ENCODE measurements around the gene FIP1L1. TPM values are rescaled to one million over a fixed set of nuclear protein-coding genes. Genes with fewer than 3 reads are reported as not detected.

Gene FIP1L1
- total and polyA plus RNA-seq, 9 of the 15 experiments (the other 6 are each of a cell fraction or from before 2014, with no cell fraction given) = 34.6 to 137 (median 72.0) TPM

- POLR2A ChIA-PET = interaction anchor here (0.6 to 1.4 kb wide), 2 partner anchors 11 to 16 kb away, joined by 3 to 8 read pairs; partner anchors contain the start of gene SCFD2
Observed at GRCh38 chr4:53354012-53354722, 23.3 kb upstream of the FIP1L1 start.

GRCh38 chr4:53355930-53356521 is 21.4 kb upstream of the FIP1L1 start:
- Histone ChIP-seq H3K9ac (ENCODE audit: insufficient read depth in 1 of 2, low read depth in 2 of 2, low read length in 2 of 2) (no peak overlapping the region), H3K9me1 (ENCODE audit: control insufficient read depth, insufficient read depth, low read length) (no peaks in the 10 kb centered on the region), H3K79me2 (ENCODE audit: control insufficient read depth, insufficient read depth, low read length) (peaks cover 53% of the 10 kb centered on the region), H3K27me3 (ENCODE audit: control insufficient read depth in 2 of 2, insufficient read depth in 2 of 2, low read length in 2 of 2) (no peaks in the 10 kb centered on the region), H2AFZ (ENCODE audit: low read depth, low read length) (no peak overlapping the region), H3K9me3 (replicated peaks; ENCODE audit: control insufficient read depth, insufficient read depth, low read depth, low read length) (peaks cover 11% of the 10 kb centered on the region), H3K27ac (ENCODE audit: extremely low read depth, low read depth, low read length) (no peak overlapping the region), H3K4me2 (ENCODE audit: insufficient read depth, low read length) (no peak overlapping the region), H3K36me3 (ENCODE audit: control insufficient read depth, insufficient read depth, low read length) (peaks cover 37% of the 10 kb centered on the region), H4K20me1 (replicated peaks; ENCODE audit: control insufficient read depth, insufficient read depth, low read length) (no peaks in the 10 kb centered on the region), H3K4me3 (no peak overlapping the region), H3K4me1 (replicated peaks in 1 of 2; ENCODE audit: control insufficient read depth in 2 of 2, insufficient read depth in 2 of 2, low read length in 2 of 2) (no peaks in the 10 kb centered on the region; a peak in 2 of 5 replicates)
- in situ Hi-C loops (cut with MboI) (no loop called here), intact Hi-C loops (cut with micrococcal nuclease) (no loop called here)
- no TSS peak for BruUV-seq (replicated peaks)
- POLR2A ChIA-PET = interaction anchor here (1.4 kb wide), 1 partner anchor 9 kb away, joined by 8 read pairs; the partner anchor contains the start of gene SCFD2
- CTCF ChIA-PET (ENCODE audit: low intra/inter-chr PET ratio) = no interaction called here
- DNase-seq (ENCODE audit: extremely low read depth in 1 of 4, low spot score in 3 of 4) = no peak
- ATAC-seq = no peak
- TF ChIP-seq CHAMP1 (IDR thresholded peaks at IDR 0.05) (no peak), FOXA1 (IDR thresholded peaks at IDR 0.05; ENCODE audit: borderline replicate concordance) (no peak), PBX2 (CRISPR knock-in tag; IDR thresholded peaks at IDR 0.05; ENCODE audit: low read depth) (no peak), PBX2 (tag; conservative IDR thresholded peaks at IDR 0.05; ENCODE audit: low read depth) (no peak), MTF1 (CRISPR knock-in tag; IDR thresholded peaks at IDR 0.05; ENCODE audit: borderline replicate concordance) (no peak), U2AF2 (optimal IDR thresholded peaks at IDR 0.05; ENCODE audit: low read depth, low read length) (no peak), NCOA1 (IDR thresholded peaks at IDR 0.05; ENCODE audit: low read depth) (no peak)
- FAIRE-seq = no peak

More at GRCh38 chr4:53354012-53354722, 23.3 kb upstream of the FIP1L1 start:
- Histone ChIP-seq H3K36me3 (ENCODE audit: control insufficient read depth, insufficient read depth, low read length) (peaks cover 46% of the 10 kb centered on the region), H3K9me1 (ENCODE audit: control insufficient read depth, insufficient read depth, low read length) (no peaks in the 10 kb centered on the region), H3K4me3 (no peak overlapping the region), H3K4me1 (replicated peaks in 1 of 2; ENCODE audit: control insufficient read depth in 2 of 2, insufficient read depth in 2 of 2, low read length in 2 of 2) (no peaks in the 10 kb centered on the region; a peak in 1 of 5 replicates), H3K9ac (ENCODE audit: insufficient read depth in 1 of 2, low read depth in 2 of 2, low read length in 2 of 2) (no peak overlapping the region), H3K27ac (ENCODE audit: extremely low read depth, low read depth, low read length) (no peak overlapping the region), H3K79me2 (ENCODE audit: control insufficient read depth, insufficient read depth, low read length) (peaks cover 34% of the 10 kb centered on the region), H3K9me3 (replicated peaks; ENCODE audit: control insufficient read depth, insufficient read depth, low read depth, low read length) (peaks cover 11% of the 10 kb centered on the region), H2AFZ (ENCODE audit: low read depth, low read length) (no peak overlapping the region), H3K27me3 (ENCODE audit: control insufficient read depth in 2 of 2, insufficient read depth in 2 of 2, low read length in 2 of 2) (no peaks in the 10 kb centered on the region), H3K4me2 (ENCODE audit: insufficient read depth, low read length) (no peak overlapping the region), H4K20me1 (replicated peaks; ENCODE audit: control insufficient read depth, insufficient read depth, low read length) (no peaks in the 10 kb centered on the region)
- no TSS peak for BruUV-seq (replicated peaks)
- no peak for FAIRE-seq
- DNase-seq (ENCODE audit: extremely low read depth in 1 of 4, low spot score in 3 of 4) = no peak
- in situ Hi-C loops (cut with MboI) = no loop called here
- WGBS (ENCODE audit: insufficient coverage, low coverage, missing lambda C conversion rate) = 98% methylated on average over 11 of the region's 32 CpGs
- ATAC-seq = no peak
- intact Hi-C loops (cut with micrococcal nuclease) = no loop called here
- TF ChIP-seq CBX5 (IDR thresholded peaks at IDR 0.05; ENCODE audit: borderline replicate concordance, low read depth) (0 out of 2 replicates have a peak, but pooled peaks have one; percentile 33), BMI1 (IDR thresholded peaks at IDR 0.05; ENCODE audit: low read length) (no peak)
- CTCF ChIA-PET (ENCODE audit: low intra/inter-chr PET ratio) = no interaction called here

Measured in K562 (cell line).